Transverse colon (tissue), 3 donors: ENCODE data around the gene TRRAP.

ENCODE experiments used
- CTCF ChIP-seq, 5 experiments: fragments of 200-600 bp in 3 of 5; fragments of 450-650 bp in 2 of 5; sonication (generic) in 3 of 5; IDR thresholded peaks; 1 replicate in 2 of 5; 2 replicates in 3 of 5; pipeline ENCODE4 v1.5.1; 2016 to 2017; ENCODE audit warnings: antibody characterized with exemption in 5 of 5, inconsistent platforms in 3 of 5, mild to moderate bottlenecking in 2 of 5, moderate library complexity in 1 of 5
- EP300 ChIP-seq: sonication (generic); formaldehyde crosslinking; IDR thresholded peaks from one replicate; pipeline ENCODE4 v1.6.1; 2017; ENCODE audit warnings: antibody characterized with exemption, low read depth
- POLR2A ChIP-seq: fragments of 450-650 bp; IDR thresholded peaks from one replicate; pipeline ENCODE4 v1.6.1; 2016; ENCODE audit warnings: antibody characterized with exemption, mild to moderate bottlenecking, moderate library complexity

DNA sequence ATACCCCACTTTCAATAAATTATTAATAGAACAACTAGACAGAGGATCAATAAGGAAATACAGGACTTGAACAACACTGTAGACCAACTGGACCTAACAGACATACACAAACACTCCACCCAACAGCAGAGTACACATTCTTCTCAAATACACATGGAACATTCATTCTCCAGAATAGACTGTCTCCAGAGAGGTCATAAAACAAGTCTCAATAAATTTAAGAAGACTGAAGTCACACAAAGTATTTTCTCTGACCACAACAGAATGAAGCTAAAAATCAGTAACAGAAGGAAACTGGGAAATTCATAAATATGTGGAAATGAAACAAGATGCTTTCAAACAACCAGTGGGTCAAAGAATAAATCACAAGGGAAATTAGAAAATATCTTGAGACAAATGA, 145.7 kb downstream of the TRRAP start:
- TF ChIP-seq POLR2A, result no peak
- no peak for TF ChIP-seq CTCF (IDR thresholded peaks at IDR 0.05)
- no peak for TF ChIP-seq EP300
